Endothelial cell of umbilical vein (primary cell): ENCODE results near the gene PAM16. TPM values are rescaled to one million over a fixed set of nuclear protein-coding genes. Genes with fewer than 3 reads are reported as not detected.

Experiments used
- BruUV-seq: library from RNA; stranded (reverse); fragments of 400-500 nt; replicated peaks from 2 replicates; lab custom pipeline; 2021; lab: Mats Ljungman, UMichigan
- CTCF ChIA-PET: fragments of 300-600, 350-600 bp; sonication (Branson Sonifier 250); formaldehyde crosslinking; loops from one replicate; lab custom pipeline; 2021; ENCODE audit warnings: antibody characterized with exemption, inconsistent platforms; lab: Charles Lee
- POLR2A ChIA-PET: fragments of 300-600, 350-600 bp; sonication (Branson Sonifier 250); formaldehyde crosslinking; loops from one replicate; lab custom pipeline; 2021; ENCODE audit warnings: antibody characterized with exemption, inconsistent platforms; lab: Charles Lee
- DNase-seq: peaks from one replicate; pipeline ENCODE4 v3.0.0-alpha.2; 2011; ENCODE audit warnings: low read depth, low spot score
- FAIRE-seq: peaks from 2 replicates; lab custom pipeline; 2011; peaks lifted over from hg19 to GRCh38; lab: Jason Lieb, UNC
- H2AFZ ChIP-seq: 2 replicates; pipeline ENCODE4 v1.6.0; 2012; ENCODE audit warnings: low read depth, low read length, control low read depth, inconsistent platforms
- H3K27ac ChIP-seq: 2 replicates; pipeline ENCODE4 v1.5.1; 2011; ENCODE audit warnings: low read depth, mild to moderate bottlenecking, control low read depth, low read length, moderate library complexity; ENCODE audit not compliant: insufficient read depth
- H3K27me3 ChIP-seq, 2 experiments: 2 replicates each; pipeline versions ENCODE4 v1.6.0 to v1.6.1; 2011; ENCODE audit warnings: low read length in 2 of 2, mixed read lengths in 1 of 2; ENCODE audit not compliant: control insufficient read depth in 2 of 2, insufficient read depth in 2 of 2
- H3K36me3 ChIP-seq, 2 experiments: 2 replicates in 1 of 2; 3 replicates in 1 of 2; pipeline ENCODE4 v1.5.1; 2011; ENCODE audit warnings: low read length in 2 of 2, mild to moderate bottlenecking in 1 of 2, moderate library complexity in 1 of 2; ENCODE audit not compliant: control insufficient read depth in 2 of 2, insufficient read depth in 2 of 2; ENCODE audit errors: extremely low read depth in 1 of 2
- H3K4me1 ChIP-seq: 3 replicates; pipeline ENCODE4 v1.5.1; 2011; ENCODE audit warnings: mild to moderate bottlenecking, low read length; ENCODE audit not compliant: control insufficient read depth, insufficient read depth; ENCODE audit errors: extremely low read depth
- H3K4me2 ChIP-seq: 2 replicates; pipeline ENCODE4 v1.6.1; 2011; ENCODE audit warnings: low read length, control low read depth, mixed read lengths; ENCODE audit not compliant: insufficient read depth
- H3K4me3 ChIP-seq, 3 experiments: fragments of 200-600 bp in 1 of 3; sonication (generic), shearing (Covaris generic) in 1 of 3; replicated peaks in 1 of 3; 2 replicates each; pipeline ENCODE4 v1.5.1; 2011 to 2016; ENCODE audit warnings: control low read depth in 3 of 3, low read length in 3 of 3, mild to moderate bottlenecking in 2 of 3, inconsistent platforms in 1 of 3, low read depth in 1 of 3, moderate library complexity in 1 of 3; ENCODE audit not compliant: insufficient read depth in 1 of 3
- H3K79me2 ChIP-seq: 2 replicates; pipeline ENCODE4 v1.6.0; 2012; ENCODE audit warnings: low read length, inconsistent platforms; ENCODE audit not compliant: control insufficient read depth, insufficient read depth
- H3K9ac ChIP-seq: replicated peaks from 2 replicates; pipeline ENCODE3; 2011; ENCODE audit warnings: low read length, control low read depth; ENCODE audit not compliant: insufficient read depth; ENCODE audit errors: extremely low read depth
- H3K9me1 ChIP-seq: replicated peaks from 3 replicates; pipeline ENCODE4 v1.6.0; 2011; ENCODE audit warnings: mild to moderate bottlenecking, low read length; ENCODE audit not compliant: control insufficient read depth, insufficient read depth; ENCODE audit errors: extremely low read depth
- H3K9me3 ChIP-seq: replicated peaks from 2 replicates; pipeline ENCODE4 v1.5.1; 2012; ENCODE audit warnings: low read length, inconsistent platforms; ENCODE audit not compliant: control insufficient read depth, insufficient read depth
- H4K20me1 ChIP-seq: replicated peaks from 2 replicates; pipeline ENCODE3; 2011; ENCODE audit warnings: mild to moderate bottlenecking, low read length; ENCODE audit not compliant: control insufficient read depth, insufficient read depth; ENCODE audit errors: extremely low read depth
- CTCF ChIP-seq, 2 donors: IDR thresholded peaks; 1 replicate in 1 of 2; 2 replicates in 1 of 2; pipeline ENCODE4 v1.5.1; 2011; ENCODE audit warnings: low read length in 2 of 2, mild to moderate bottlenecking in 2 of 2, moderate library complexity in 2 of 2, control low read depth in 1 of 2, inconsistent platforms in 1 of 2, low read depth in 1 of 2; ENCODE audit not compliant: insufficient read depth in 1 of 2; ENCODE audit errors: extremely low read depth in 1 of 2
- EZH2 ChIP-seq: IDR thresholded peaks from 2 replicates; pipeline ENCODE4 v1.6.1; 2012; ENCODE audit warnings: borderline replicate concordance, low read depth, mild to moderate bottlenecking, moderate library complexity, low read length, inconsistent platforms; ENCODE audit not compliant: severe bottlenecking
- FOS ChIP-seq: IDR thresholded peaks from 2 replicates; pipeline ENCODE4 v1.6.1; 2011; ENCODE audit warnings: mild to moderate bottlenecking, low read length, moderate library complexity, borderline replicate concordance; ENCODE audit not compliant: insufficient read depth
- GATA2 ChIP-seq: IDR thresholded peaks from 2 replicates; pipeline ENCODE4 v1.7.0; 2011; ENCODE audit warnings: low read depth, mild to moderate bottlenecking, moderate library complexity, mixed read lengths, low read length; ENCODE audit not compliant: insufficient read length, insufficient read depth
- JUN ChIP-seq: IDR thresholded peaks from 2 replicates; pipeline ENCODE4 v1.6.1; 2011; ENCODE audit warnings: borderline replicate concordance, low read depth; ENCODE audit not compliant: insufficient read length, insufficient read depth
- MAX ChIP-seq: IDR thresholded peaks from 2 replicates; pipeline ENCODE4 v1.6.1; 2011; ENCODE audit not compliant: insufficient read depth, insufficient read length
- MYC ChIP-seq: IDR thresholded peaks from one replicate; pipeline ENCODE4 v1.6.1; 2011; ENCODE audit warnings: mild to moderate bottlenecking, low read depth, low read length
- POLR2A ChIP-seq: IDR thresholded peaks from 2 replicates; pipeline ENCODE4 v1.6.1; 2012; ENCODE audit warnings: low read depth, mild to moderate bottlenecking, control low read depth, low read length
- POLR2AphosphoS5 ChIP-seq: IDR thresholded peaks from 2 replicates; pipeline ENCODE4 v1.6.1; 2012; ENCODE audit warnings: low read depth, mild to moderate bottlenecking, control low read depth, low read length, moderate library complexity; ENCODE audit not compliant: insufficient read depth
- dilution Hi-C: fragments of 300-500 bp; cut with MboI; formaldehyde crosslinking; loops from one replicate; pipeline ENCODE4 v1.15.0; 2019; ENCODE audit warnings: low sequenced_read_pairs; ENCODE audit not compliant: extremely low pct_ligation_motif_present
- intact Hi-C: fragments of 100-400 bp; cut with micrococcal nuclease; formaldehyde crosslinking; loops from one replicate; pipeline ENCODE4 v1.10.0; 2022
- polyA plus RNA-seq, 4 experiments: library from polyadenylated mRNA; depleted of rRNA in 3 of 4; stranded (reverse) in 3 of 4; unstranded in 1 of 4; fragments of >200 nt; gene quantifications; 2 replicates each; pipeline versions ENCODE4 v1.2.1 to v1.2.3, GENCODE V29; 2011 to 2012; ENCODE audit warnings: missing spikeins in 1 of 4
- total RNA-seq: library from RNA; stranded (reverse); gene quantifications from 2 replicates; pipeline ENCODE4 v1.2.3, GENCODE V29; 2021

PAM16 gene
- total and polyA plus RNA-seq, 2 donors (not counting 3 experiments of a cell fraction or from before 2014, with no cell fraction given) = 40.0 to 67.2 TPM

GRCh38 chr16:4382795-4383357 lies 31.8 kb upstream of the PAM16 start:
- TF ChIP-seq CTCF (IDR thresholded peaks at IDR 0.05; ENCODE audit: extremely low read depth in 1 of 2, insufficient read depth in 1 of 2, low read depth in 1 of 2, low read length in 2 of 2) (no peak), FOS (no peak), EZH2 (no peak), POLR2A (no peak), POLR2AphosphoS5 (no peak), JUN (no peak), GATA2 (no peak), MAX (no peak), MYC (no peak)
- Histone ChIP-seq H3K36me3 (peaks cover 0 to 9% of the 10 kb centered on the region in 2 experiments), H4K20me1 (no peaks in the 10 kb centered on the region), H3K4me1 (peaks cover 22% of the 10 kb centered on the region), H3K9me3 (no peaks in the 10 kb centered on the region), H3K79me2 (no peaks in the 10 kb centered on the region), H2AFZ (no peak overlapping the region), H3K9ac (no peak overlapping the region), H3K27ac (no peak overlapping the region), H3K4me3 (no peak overlapping the region), H3K4me2 (no peak overlapping the region), H3K9me1 (no peaks in the 10 kb centered on the region), H3K27me3 (no peaks in the 10 kb centered on the region)
- no peak for DNase-seq
- dilution Hi-C loops = no loop called here
- FAIRE-seq = no peak
- CTCF ChIA-PET = interaction anchor here (1.0 to 1.8 kb wide), 2 partner anchors 21 to 26 kb away, joined by 3 to 4 read pairs; no protein-coding TSS in a partner anchor
- no TSS peak for BruUV-seq
- POLR2A ChIA-PET = no interaction called here
- intact Hi-C loops = no loop called here
